Inflammatory macrophage (primary cell): ENCODE data around the gene C9orf85.
"Not testable (repeated sequence)": the region's sequence is repeated elsewhere in the genome, so short reads cannot be mapped to it uniquely, and the experiment has no call there.

ENCODE experiments used
- DNase-seq, 2 donors: peaks; one replicate each; pipeline ENCODE4 v3.0.0-alpha.2; 2020 to 2022
- total RNA-seq, 18 experiments: gene quantifications; one replicate each; lab custom pipeline; 2026; ENCODE audit warnings: mixed read lengths in 6 of 18, inconsistent platforms in 2 of 18; lab: John Stamatoyannopoulos, UW

The C9orf85 gene, protein sequence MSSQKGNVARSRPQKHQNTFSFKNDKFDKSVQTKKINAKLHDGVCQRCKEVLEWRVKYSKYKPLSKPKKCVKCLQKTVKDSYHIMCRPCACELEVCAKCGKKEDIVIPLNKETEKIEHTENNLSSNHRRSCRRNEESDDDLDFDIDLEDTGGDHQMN
- 3.9 to 13.7 (median 8.9) reads per million in 18 experiments for total RNA-seq

DNA sequence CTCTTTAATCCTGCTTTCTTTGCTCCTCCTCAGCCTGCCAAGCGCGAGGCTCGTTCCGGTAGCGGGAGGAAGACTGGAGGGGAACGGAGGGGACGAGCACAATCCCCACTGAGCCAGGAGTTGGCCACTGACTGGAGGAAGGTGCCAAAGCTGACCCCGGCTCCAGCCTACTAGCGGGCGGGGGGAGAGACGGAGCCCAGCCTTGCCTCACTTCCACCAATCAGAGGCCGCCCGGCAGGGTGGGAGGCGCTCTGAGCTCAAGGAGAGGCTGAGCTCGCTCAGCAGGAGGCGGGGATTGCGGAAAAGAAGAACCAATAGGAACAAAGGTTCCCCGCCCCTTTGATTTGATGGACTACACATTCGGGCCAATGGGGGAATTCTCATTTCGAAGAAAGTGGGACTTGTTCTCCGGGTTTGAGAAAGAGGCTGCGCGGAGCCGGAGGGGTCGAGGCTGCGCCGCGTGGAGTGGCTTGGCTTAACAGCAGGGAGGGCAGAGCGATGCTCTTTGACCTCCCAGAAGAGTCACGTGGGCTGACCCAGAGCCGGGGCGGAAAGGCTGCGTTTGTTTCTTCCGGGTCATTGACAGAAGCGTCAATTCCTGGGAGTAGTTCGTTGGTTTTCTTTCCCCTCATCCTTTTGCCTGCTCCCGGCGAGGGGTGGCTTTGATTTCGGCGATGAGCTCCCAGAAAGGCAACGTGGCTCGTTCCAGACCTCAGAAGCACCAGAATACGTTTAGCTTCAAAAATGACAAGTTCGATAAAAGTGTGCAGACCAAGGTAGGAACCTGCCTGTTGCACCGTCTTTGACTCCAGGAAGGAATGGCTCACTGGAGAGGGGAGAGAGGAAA is at the start of gene C9orf85, which contains the start of gene ABHD17B:
C9orf85 (plus strand) TSS at position 579 of the 847 bp plus-strand sequence; CDS start at position 675, 96 bp downstream.
ABHD17B (minus strand) TSS at position 133 of the 847 bp plus-strand sequence. CDS start 36,113 bp downstream, outside the sequence.
- peak; percentile 99 to 100 for DNase-seq

DNA sequence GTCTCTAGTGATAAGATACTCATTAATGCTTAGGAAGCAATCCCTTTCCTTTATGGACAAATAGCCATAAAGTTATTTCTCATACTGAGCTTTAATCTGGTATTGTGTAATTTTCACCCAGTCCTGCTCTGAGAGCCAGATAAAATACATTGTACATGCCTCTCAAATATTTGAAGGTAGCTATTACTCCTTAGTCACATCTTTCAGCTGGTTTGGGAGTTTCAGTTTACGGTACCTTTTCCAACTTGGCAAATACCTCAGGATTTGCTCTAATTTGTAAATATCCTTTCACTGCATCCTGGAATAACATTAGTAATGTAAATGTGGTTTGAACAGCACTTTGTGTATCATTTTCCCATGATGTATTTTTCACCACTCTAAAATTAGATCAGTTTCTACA is 47.8 kb upstream of the C9orf85 start:
- DNase-seq = no peak

DNA sequence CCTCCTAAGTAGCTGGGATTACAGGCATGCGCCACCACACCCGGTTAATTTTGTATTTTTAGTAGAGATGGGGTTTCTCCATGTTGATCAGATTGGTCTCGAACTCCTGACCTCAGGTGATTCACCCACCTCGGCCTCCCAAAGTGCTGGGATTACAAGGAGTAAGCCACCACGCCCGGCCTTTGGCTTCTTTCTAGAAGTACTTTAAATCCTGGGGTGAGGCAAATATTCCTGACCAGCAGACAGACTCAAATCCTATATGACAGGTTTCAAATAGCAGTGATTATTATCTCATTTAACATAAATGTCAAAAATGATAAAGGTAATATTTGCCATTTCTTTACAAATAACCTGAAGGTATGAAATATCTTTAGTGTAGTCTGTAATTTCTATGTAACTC is 36.1 kb upstream of the C9orf85 start:
- DNase-seq = no peak

DNA sequence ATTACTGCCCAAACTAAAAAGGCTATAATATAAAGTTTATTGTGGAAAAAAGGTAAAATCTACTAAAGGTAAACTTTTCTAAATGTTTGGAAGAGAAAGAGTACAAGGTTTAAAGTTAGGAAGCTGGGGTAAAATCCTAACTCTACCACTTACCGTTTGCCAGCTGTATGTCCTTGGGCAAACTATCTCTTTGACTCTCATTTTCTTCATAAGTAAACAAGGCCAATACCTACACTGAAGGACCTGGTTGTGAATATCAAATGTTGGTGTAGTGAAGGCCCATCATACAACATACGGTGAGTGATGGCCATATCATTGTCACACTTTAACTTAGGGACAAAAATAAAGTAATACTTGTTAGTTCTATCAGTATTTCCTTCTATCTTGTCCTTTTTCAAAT is 35.3 kb upstream of the C9orf85 start:
- no peak for DNase-seq

DNA sequence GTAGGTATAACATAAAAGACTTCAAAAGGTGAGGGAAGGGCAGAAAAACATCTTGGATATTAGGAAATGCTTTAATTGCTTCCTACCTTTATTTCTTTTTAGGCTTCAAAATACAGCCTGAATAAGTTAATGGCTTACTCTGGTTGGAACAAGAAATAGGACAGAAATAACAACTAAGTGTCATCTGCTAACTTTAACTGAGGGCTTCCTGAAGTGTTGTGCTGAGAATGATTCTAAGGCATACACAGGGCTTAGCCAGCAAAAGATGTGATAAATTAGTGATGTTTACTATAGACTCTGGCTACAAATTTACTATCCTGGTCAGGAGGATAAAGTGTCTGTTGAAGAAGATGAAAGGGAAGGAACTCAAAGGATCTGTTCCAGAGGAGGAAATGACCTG is 34.6 kb upstream of the C9orf85 start:
- DNase-seq = no peak

DNA sequence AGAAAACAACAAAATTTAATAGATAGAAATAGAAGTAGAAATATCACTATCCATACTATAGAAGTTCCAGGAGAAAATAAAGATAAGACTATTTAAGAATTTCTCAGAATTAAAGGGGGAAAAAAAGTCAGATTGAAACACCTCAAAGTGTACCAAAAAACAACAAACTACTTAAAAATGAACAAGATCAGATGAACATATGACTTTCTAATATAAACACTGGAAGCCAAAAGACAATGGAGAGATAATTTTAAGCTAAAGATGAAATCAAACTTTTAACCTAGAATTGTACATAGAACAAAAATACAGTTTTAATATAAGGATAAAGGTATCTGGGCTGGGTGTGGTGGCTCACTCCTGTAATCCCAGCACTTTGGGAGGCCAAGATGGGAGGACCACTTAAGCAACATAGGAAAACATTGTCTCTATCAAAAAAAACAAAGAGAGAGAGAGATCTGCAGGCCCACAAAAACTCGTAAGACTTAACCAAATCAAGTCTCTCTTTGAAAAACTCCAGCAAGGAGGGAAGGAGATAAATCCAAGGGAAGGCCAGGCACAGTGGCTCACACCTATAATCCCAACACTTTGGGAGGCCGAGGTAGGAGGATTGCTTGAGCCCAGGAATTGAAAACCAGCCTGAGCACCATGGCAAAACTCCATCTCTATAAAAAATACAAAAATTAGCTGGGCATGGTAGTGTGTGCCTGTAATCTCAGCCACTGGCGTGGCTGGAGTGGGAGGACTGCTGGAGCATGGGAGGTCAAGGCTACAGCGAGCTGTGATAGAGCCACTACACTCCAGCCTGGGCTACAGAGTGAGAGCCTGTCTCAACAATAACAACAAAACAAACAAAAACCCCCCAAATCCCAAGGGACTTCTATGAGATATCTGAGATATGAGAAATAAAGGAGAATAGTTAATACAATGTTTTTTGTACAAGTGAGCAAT is 32.8 kb upstream of the C9orf85 start:
- DNase-seq = no peak

DNA sequence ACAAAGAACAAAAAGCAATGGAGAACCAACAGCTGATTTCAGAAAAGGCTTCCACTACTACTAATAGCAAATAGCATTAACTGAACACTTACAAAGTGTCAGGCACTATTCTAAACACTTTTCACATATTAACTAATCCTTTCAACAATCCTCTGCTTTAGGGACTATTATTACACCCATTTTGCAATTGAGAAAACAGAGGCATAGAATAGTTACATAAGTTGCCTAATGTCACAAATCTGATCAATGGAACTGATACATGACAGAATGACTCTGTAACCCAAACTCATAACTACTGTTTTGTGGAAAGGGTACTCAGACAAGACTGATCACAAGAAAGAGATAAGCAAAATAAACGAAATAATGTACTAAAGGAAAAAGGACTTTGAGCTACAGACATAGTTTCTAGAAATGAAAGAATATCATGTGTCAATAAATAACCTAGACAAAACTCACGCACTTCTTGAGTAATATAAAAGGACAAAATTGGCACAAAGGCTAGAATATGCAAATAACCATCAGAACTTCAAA is 31.7 kb upstream of the C9orf85 start:
- no peak for DNase-seq

DNA sequence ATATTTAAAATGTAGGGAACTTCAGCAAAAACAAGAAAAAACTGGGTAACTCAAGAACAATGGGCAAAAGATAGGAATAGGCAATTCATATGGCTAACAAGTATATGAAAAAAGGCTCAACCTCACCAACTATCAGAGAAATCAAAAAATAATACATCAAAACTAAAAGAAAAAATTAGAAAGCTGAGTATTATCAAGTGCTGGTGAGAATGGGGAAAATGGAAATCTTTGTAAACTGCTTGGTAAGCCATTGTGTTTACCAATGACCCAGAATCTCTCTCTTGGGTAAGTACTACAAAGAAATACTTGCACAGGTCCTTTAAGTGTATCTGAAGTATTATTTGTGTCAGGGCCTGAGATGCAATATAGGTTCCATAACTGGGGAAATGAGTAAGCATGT is 27.4 kb upstream of the C9orf85 start:
- DNase-seq = no peak

DNA sequence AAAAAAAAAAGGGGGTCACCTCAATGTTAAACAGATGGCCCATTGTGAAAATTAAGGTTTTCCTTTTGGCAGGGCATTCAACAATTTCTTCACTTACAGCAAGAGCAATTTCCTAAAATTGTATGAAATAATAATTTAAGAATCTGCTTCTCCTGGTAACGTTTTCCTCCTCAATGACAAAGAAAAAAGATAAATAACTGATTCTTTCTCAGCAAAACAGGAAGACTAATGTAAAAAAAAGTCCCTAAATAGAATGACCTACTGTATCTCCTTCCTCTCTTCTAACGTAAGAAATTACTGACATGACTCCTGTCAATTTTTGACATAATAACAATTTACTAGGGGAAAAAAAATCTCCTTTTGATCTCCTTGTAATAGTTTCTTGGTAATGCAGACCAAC is 26.0 kb upstream of the C9orf85 start:
- DNase-seq = no peak

DNA sequence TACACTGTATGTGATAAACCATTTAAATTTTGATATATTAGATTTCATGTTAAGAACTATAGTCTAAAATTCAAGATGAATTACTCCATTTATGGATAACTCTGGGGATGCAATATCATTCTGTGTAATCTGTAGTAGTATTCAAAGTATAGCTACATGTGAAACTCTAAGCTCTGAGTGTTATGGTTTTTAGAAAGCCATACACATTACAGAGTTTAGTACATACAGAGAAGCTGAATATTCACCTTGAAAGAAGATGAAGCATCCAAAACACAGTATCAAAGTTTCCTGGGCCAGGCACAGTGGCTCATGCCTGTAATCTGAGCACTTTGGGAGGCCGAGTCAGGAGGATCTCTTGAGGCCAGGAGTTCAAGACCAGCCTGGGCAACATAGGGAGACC is 25.4 kb upstream of the C9orf85 start:
- DNase-seq = no peak

DNA sequence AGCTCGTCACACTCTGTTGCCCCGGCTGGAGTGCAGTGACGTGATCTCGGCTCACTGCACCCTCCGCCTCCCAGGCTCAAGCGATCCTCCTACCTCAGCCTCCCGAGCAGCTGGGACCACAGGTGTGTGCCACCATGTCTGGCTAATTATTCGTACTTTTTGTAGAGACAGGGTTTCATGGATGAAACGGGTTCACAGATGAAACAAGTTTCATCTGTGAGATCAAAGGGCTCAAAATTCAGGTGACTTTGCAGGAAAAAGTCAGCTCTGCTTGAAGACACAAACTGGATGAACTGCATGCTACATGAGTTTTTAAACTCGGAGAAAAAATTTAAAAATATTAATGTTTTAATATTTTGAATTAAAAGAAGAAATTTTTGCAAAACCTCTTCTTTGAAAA is 24.9 kb upstream of the C9orf85 start:
- DNase-seq = no peak

DNA sequence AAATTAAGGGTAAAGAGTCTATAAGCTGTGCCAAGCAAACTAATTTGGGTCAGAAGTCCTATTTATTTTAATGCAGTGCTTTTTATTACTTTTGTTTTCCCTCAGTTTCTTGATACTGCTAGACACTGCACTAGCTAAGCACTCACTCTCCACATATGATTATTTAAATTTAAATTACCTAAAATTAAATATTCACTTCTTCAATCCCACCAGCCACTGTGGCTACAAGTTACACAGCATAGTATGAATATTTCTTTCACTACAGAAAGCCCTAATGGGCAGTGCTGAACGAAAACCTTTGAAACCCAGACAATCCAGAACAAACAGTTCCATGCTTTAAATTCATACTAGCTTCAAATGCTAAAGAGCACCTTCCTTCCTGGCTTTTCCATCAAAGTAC is 24.1 kb upstream of the C9orf85 start:
- DNase-seq = no peak

DNA sequence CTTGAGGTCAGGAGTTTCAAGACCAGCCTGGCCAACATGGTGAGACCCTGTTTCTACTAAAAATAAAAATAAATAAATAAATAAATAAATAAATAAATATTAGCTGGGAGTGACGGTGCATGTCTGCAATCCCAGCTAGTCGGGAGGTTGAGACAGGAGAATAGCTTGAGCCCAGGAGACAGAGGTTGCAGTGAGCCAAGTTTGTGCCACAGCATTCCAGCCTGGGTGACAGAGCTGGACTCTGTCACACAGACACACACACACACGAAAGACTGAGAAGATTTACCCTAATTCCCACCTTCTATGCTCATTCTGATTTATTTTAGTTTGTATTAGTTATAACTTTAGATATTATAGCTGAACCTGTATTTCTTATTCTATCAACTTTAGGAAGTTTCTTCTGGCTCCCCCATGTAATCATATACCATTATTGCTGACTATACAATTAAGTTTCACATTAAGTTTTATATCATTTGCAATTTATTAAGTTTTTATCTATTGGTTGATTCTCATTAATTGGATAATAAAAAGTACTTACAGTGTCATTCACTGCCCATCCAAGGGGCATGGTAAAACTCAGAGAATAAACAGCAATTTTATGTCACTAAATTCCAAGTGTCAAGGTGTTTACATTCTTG is 21.3 kb upstream of the C9orf85 start:
- no peak for DNase-seq

DNA sequence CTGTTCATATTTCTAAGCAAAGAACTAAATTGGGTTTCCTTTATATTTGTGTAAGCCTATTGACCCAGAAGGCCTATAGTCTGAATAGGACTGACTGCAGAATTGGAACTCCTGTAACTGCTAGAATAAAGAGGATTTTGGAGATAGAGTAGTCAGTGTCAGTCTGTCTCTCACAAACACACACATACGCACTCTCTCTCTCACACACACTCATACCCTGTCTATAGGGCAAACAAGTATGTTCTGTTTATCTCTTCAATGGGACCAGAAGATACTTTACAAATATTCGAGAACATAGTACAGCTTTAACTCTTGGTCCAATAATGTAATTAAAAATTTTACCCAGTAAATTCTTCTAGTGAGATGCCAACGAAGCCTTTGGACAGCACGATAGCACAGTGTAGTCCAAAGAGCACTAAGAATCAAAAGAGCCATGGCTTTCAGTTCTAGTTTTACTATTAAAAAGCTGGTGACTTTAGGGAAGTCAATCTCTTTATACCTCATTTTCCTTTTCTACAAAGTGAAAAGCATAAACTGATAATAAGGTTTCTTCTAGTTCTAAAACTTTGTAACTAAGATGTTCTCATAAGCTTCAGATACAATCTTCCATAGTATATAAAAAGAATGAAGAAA is 19.8 kb upstream of the C9orf85 start:
- no peak for DNase-seq

DNA sequence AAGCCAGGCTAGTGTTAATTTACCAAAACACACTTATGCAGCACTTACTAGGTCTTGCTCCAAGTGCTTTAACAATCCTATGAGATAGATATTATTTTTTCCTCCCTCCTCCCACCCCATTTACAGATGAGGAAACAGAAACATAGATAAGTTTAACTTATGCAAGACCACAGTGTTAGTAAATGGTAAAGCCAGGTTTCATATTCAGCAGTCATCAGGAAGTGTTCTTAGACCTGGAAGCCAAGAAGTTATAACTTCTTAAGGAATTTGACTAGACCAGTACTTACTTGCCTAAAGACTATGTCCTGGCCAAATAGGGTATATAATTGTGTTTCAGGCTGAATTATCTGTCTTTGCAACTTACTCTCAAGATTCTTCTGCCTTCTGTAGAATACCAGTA is 16.3 kb upstream of the C9orf85 start:
- peak in 1 of 2 donors; percentile 29 for DNase-seq

DNA sequence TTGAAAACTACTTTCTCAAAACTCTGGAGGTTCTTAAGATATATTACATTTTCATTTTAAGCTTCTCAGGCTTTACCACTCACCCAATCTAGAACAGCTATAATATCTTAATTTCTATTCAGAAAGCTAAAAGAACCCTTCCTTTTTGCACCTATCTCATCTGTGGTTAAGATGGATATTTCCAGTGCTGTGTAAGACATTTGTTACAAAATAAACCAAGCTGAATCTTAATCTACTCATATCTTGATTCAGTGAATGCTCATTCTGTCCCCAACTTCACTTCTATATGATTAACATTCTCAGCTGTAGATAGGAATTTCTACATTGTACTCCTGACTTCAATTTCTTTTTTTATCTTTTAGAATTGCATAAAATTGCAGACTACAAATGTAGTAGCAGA is 15.5 kb upstream of the C9orf85 start:
- no peak for DNase-seq

DNA sequence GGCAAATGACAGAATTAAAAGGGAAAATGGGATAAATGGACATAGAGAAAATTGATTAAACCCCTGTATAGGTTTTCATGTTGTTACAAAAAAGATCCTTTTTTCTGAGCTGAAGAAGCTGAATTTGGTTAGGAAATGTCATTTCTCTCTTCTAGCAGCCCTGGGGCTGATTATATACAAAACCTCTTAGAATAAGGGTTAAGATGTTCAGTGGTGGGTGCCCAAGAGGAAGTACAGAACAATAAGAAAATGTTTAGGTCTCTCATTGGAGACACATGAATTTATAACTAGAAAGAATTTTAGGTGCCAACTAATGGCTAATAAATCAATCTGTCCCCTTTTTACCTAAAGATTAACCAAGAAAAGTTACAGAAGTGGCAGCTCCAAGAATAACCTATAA is 14.7 kb upstream of the C9orf85 start:
- DNase-seq = no peak

DNA sequence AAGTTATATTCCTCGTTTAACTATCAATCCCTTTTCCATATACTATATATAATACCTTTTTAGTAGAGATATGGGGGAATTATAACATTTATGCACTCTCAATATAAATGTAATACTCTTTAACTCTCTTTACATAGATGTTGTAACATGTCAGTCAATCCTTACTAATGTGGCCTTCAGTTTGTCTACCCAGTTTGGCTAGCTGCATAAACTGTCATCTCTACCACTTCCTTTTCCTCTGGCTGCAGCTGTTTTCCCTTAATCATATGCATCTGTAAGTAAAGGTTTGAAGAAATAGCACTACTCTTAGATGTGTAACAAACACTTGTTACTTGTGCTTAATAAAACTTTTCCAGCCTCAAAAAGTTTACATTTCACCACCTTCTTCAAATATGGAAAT is 13.9 kb upstream of the C9orf85 start:
- peak; percentile 6 to 42 for DNase-seq

DNA sequence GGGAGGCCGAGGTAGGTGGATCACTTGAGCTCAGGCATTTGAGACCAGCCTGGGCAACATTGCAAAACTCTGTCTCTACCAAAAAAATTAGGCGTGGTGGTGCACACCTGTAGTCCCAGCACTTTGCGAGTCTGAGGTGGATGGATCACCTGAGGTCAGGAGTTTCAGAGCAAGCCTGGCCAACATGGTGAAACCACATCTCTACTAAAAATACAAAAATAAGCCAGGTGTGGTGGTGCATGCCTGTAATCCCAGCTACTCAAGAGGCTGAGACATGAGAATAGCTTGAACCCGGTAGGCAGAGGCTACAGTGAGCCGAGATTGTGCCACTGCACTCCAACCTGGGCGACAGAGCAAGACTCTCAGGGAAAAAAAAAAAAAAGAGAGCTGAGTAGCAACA is 12.7 kb upstream of the C9orf85 start:
- not testable (repeated sequence) for DNase-seq

DNA sequence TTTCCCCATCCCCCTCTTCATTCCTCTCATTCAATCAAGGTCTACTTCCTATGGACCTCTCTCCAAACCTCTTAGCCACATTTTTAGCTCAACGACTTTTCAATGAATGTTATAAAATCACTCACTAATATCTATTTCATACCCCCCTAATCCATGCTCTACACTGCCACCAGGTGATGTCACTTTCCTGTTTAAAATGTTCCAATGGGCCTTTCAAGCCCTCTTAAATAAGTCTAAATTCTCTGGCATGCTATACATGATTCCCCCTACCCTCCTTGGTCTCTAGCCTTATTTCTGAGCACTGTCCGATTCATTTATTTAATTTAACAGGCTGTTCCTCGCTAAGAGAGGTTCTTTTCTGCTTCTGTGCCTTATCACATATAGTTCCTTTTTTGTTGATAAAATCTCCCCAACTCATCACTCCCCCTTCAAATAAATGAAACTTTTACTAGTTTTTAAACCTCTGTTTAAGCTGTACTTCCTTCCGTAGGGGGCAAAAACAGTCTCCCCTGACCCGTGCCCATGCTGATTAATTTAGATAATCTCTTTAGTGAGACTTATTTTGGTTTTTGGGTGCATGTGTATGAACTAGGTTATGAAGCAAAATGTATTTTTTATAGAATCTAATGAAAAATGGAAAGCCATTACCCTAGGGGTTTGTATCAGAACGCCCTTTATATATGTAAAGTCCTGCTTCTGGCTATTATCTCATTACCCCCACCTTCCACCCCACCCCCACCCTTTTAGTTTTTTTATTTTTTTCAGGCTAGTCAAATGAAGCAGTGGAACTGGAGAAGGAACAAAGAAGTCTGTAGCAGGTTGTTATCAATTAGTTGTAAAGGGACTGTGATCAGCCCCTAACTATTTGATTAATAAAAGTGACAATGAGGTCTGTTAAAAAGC is 9.5 kb upstream of the C9orf85 start:
- no peak for DNase-seq

DNA sequence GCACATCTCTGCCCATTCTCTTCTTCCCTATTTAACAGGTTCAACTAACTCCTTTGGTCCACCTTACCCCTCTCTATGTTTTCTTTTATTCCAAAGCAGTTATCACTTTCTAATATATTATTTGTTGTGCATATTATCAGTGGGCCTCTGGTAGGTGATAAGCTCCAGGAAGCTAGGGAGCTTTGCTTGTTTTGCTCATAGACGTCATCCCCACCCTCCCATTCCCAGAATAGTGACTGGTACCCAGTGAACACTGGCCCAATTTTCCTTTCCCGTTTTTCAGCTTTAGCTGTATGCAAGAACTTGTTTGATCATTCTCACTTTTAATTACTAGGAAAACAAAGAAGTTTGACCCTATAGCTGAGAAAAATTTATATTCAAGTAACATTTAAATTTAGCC is 7.4 kb upstream of the C9orf85 start:
- no peak for DNase-seq
